ENCODE measurements around the gene RNF227.

GRCh38 chr17:7878234-7878633 is 37.9 kb downstream of the RNF227 start:
- TF ChIP-seq POLR2A (IDR thresholded peaks at IDR 0.05; ENCODE audit: low read length) (no peak), GATA1 (IDR thresholded peaks at IDR 0.05; ENCODE audit: low read depth, low read length) (no peak)
